Gastrocnemius medialis (tissue), 4 donors: ENCODE measurements around the gene MLIP.

Experiments
- POLR2A ChIP-seq, 2 donors: fragments of 450-650 bp; IDR thresholded peaks; one replicate each; pipeline ENCODE4 v1.6.1; 2017; ENCODE audit warnings: antibody characterized with exemption in 2 of 2, mild to moderate bottlenecking in 2 of 2, moderate library complexity in 2 of 2
- TF ChIP-seq, protein P1 (sequence below), 5 experiments: fragments of 450-650 bp in 3 of 5; fragments of 200-600 bp in 2 of 5; sonication (generic) in 2 of 5; IDR thresholded peaks in 4 of 5; conservative IDR thresholded peaks in 1 of 5; 1 replicate in 4 of 5; 2 replicates in 1 of 5; pipeline ENCODE4 v1.5.1; 2016 to 2019; ENCODE audit warnings: antibody characterized with exemption in 5 of 5, mild to moderate bottlenecking in 3 of 5, moderate library complexity in 3 of 5

DNA sequence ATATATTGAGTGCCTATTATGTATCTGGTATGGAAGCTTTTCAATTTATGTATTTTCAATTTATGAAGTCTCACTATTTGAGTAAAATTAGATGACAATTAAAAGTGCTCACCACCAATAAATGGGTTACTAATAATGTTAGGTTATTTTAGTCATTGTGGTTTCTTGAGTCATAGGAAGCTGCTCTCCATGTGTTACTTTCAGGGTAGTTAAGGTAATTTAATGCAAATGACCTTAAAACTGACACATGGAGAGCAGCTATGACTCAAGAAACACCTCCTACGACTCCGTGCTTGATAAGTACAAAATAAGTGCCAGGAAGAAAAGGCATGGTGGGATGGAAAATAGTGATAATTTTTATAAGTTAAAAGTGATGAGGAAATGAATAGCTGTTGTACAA is 180.5 kb downstream of the MLIP start:
- TF ChIP-seq, protein P1, sequence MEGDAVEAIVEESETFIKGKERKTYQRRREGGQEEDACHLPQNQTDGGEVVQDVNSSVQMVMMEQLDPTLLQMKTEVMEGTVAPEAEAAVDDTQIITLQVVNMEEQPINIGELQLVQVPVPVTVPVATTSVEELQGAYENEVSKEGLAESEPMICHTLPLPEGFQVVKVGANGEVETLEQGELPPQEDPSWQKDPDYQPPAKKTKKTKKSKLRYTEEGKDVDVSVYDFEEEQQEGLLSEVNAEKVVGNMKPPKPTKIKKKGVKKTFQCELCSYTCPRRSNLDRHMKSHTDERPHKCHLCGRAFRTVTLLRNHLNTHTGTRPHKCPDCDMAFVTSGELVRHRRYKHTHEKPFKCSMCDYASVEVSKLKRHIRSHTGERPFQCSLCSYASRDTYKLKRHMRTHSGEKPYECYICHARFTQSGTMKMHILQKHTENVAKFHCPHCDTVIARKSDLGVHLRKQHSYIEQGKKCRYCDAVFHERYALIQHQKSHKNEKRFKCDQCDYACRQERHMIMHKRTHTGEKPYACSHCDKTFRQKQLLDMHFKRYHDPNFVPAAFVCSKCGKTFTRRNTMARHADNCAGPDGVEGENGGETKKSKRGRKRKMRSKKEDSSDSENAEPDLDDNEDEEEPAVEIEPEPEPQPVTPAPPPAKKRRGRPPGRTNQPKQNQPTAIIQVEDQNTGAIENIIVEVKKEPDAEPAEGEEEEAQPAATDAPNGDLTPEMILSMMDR (IDR thresholded peaks at IDR 0.05 in 4 of 5, conservative IDR thresholded peaks at IDR 0.05 in 1 of 5) = no peak
- no peak for TF ChIP-seq POLR2A (IDR thresholded peaks at IDR 0.05)
